Testis (tissue), 3 donors: ENCODE measurements around the gene ETS1. TPM values are rescaled to one million over a fixed set of nuclear protein-coding genes. Genes with fewer than 3 reads are reported as not detected.

ENCODE experiments used
- DNase-seq: peaks from one replicate; pipeline ENCODE4 v3.0.0-alpha.2; 2019
- H3K27ac ChIP-seq, 2 donors: fragments of 200-600 bp; sonication (generic); one replicate each; pipeline ENCODE4 v1.5.1; 2019
- H3K27me3 ChIP-seq: fragments of 200-600 bp; sonication (generic); one replicate; pipeline ENCODE4 v1.5.1; 2019
- H3K36me3 ChIP-seq: fragments of 200-600 bp; sonication (generic); one replicate; pipeline ENCODE4 v1.5.1; 2017; ENCODE audit warnings: low read depth; ENCODE audit errors: missing control alignments
- H3K4me1 ChIP-seq: fragments of 200-600 bp; sonication (generic); one replicate; pipeline ENCODE4 v1.5.1; 2019
- H3K4me3 ChIP-seq, 2 donors: fragments of 200-600 bp; sonication (generic); one replicate each; pipeline ENCODE4 v1.5.1; 2017 to 2019
- H3K9me3 ChIP-seq: fragments of 200-600 bp; sonication (generic); one replicate; pipeline ENCODE4 v1.5.1; 2017
- CTCF ChIP-seq, 3 experiments: fragments of 450-650 bp in 2 of 3; fragments of 200-600 bp in 1 of 3; sonication (generic) in 1 of 3; IDR thresholded peaks; one replicate each; pipeline ENCODE4 v1.5.1; 2016 to 2019; ENCODE audit warnings: antibody characterized with exemption in 3 of 3, mild to moderate bottlenecking in 2 of 3, moderate library complexity in 1 of 3
- POLR2A ChIP-seq: fragments of 450-650 bp; IDR thresholded peaks from one replicate; pipeline ENCODE4 v1.6.1; 2017; ENCODE audit warnings: antibody characterized with exemption, mild to moderate bottlenecking, moderate library complexity
- WGBS, 2 donors: methylation state at CpG; one replicate each; pipeline ENCODE4 v1.1.5; 2018; 5-methylcytosine and 5-hydroxymethylcytosine counted together
- intact Hi-C: fragments of 100-400 bp; cut with DNase I; formaldehyde crosslinking; loops from one replicate; pipeline ENCODE4 v1.15.1; 2023; ENCODE audit warnings: low total_unique reads
- polyA plus RNA-seq: library from polyadenylated mRNA; stranded (reverse); fragments of 350-450 nt; fragmentation: Illumina TruSeq; extraction: RNeasy Lipid Tissue Mini Kit (QIAGEN cat#74804); gene quantifications from one replicate; pipeline ENCODE4 v1.2.3, GENCODE V29; 2014; ENCODE audit warnings: low read depth, low replicate concordance; ENCODE audit not compliant: insufficient read depth
- total RNA-seq, 2 donors: library from RNA; depleted of rRNA; stranded (reverse); fragments of >200 nt; gene quantifications; one replicate each; pipeline ENCODE4 v1.2.3, GENCODE V29; 2016

The ETS1 gene
- total and polyA plus RNA-seq, 3 donors from 2014 or later = 15.1 to 21.1 (median 15.3) TPM

- no peaks in the 10 kb centered on the region for H3K27me3 ChIP-seq
- no peaks in the 10 kb centered on the region for H3K9me3 ChIP-seq
- no peak for DNase-seq
- H3K36me3 ChIP-seq = no peaks in the 10 kb centered on the region
- intact Hi-C loops = no loop called here
- TF ChIP-seq CTCF (IDR thresholded peaks at IDR 0.05) = no peak
- TF ChIP-seq POLR2A = no peak
- peaks cover 23% of the 10 kb centered on the region for H3K4me1 ChIP-seq
- 79 to 86% methylated on average over 8 of the region's 8 CpGs for WGBS, 2 donors
- no peak overlapping the region for H3K4me3 ChIP-seq
- H3K27ac ChIP-seq = no peak overlapping the region
Observed at GRCh38 chr11:128503245-128503991, 83.9 kb downstream of the ETS1 start.

- intact Hi-C loops = no loop called here
Observed at GRCh38 chr11:128502726-128503125, 84.6 kb downstream of the ETS1 start.

GRCh38 chr11:128501632-128502549 is 85.5 kb downstream of the ETS1 start:
- H3K4me3 ChIP-seq = no peak overlapping the region
- TF ChIP-seq POLR2A = no peak
- no peak for TF ChIP-seq CTCF (IDR thresholded peaks at IDR 0.05)
- intact Hi-C loops = no loop called here
- H3K27me3 ChIP-seq = no peaks in the 10 kb centered on the region
- no peaks in the 10 kb centered on the region for H3K9me3 ChIP-seq
- peak; percentile 38 for DNase-seq
- peaks cover 19% of the 10 kb centered on the region for H3K4me1 ChIP-seq
- no peaks in the 10 kb centered on the region for H3K36me3 ChIP-seq
- 65 to 70% methylated on average over 5 of the region's 5 CpGs for WGBS, 2 donors
- H3K27ac ChIP-seq = no peak overlapping the region

More at GRCh38 chr11:128502726-128503125, 84.6 kb downstream of the ETS1 start:
- Histone ChIP-seq H3K36me3 (no peaks in the 10 kb centered on the region), H3K9me3 (no peaks in the 10 kb centered on the region), H3K27ac (no peak overlapping the region), H3K4me1 (peaks cover 23% of the 10 kb centered on the region), H3K4me3 (no peak overlapping the region), H3K27me3 (no peaks in the 10 kb centered on the region)
- no peak for DNase-seq
- TF ChIP-seq POLR2A (no peak), CTCF (IDR thresholded peaks at IDR 0.05) (no peak)
- 59 to 67% methylated on average over 4 of the region's 4 CpGs for WGBS, 2 donors

GRCh38 chr11:128501008-128501407 is 86.3 kb downstream of the ETS1 start:
- H3K9me3 ChIP-seq = no peaks in the 10 kb centered on the region
- H3K4me3 ChIP-seq = no peak overlapping the region
- WGBS, 2 donors = 77 to 85% methylated on average over 4 of the region's 4 CpGs
- H3K36me3 ChIP-seq = no peaks in the 10 kb centered on the region
- TF ChIP-seq POLR2A = no peak
- no peak for TF ChIP-seq CTCF (IDR thresholded peaks at IDR 0.05)
- H3K4me1 ChIP-seq = peaks cover 22% of the 10 kb centered on the region
- DNase-seq = no peak
- no peaks in the 10 kb centered on the region for H3K27me3 ChIP-seq
- H3K27ac ChIP-seq = no peak overlapping the region
- intact Hi-C loops = no loop called here
